Transverse colon (tissue), 4 donors: ENCODE measurements around the gene UGT2A1. TPM values are rescaled to one million over a fixed set of nuclear protein-coding genes. Genes with fewer than 3 reads are reported as not detected.

Experiments used
- DNase-seq: peaks from one replicate; pipeline ENCODE4 v3.0.0-alpha.2; 2019
- H3K27ac ChIP-seq, 4 donors: fragments of 200-600 bp; sonication (generic); 2 replicates each; pipeline ENCODE4 v1.5.1; 2016 to 2018; ENCODE audit warnings: inconsistent platforms in 4 of 4
- H3K27me3 ChIP-seq: fragments of 200-600 bp; sonication (generic); 2 replicates; pipeline ENCODE4 v1.5.1; 2017; ENCODE audit warnings: inconsistent platforms
- H3K36me3 ChIP-seq, 4 donors: fragments of 200-600 bp; sonication (generic); 2 replicates each; pipeline ENCODE4 v1.5.1; 2017 to 2019; ENCODE audit warnings: inconsistent platforms in 4 of 4
- H3K4me1 ChIP-seq, 4 donors: fragments of 200-600 bp; sonication (generic); 2 replicates each; pipeline ENCODE4 v1.5.1; 2017 to 2020; ENCODE audit warnings: inconsistent platforms in 4 of 4
- H3K4me3 ChIP-seq, 4 donors: fragments of 200-600 bp; sonication (generic); 1 replicate in 1 of 4; 2 replicates in 3 of 4; pipeline versions ENCODE4 v1.5.1 to v1.6.1; 2017 to 2019; ENCODE audit warnings: inconsistent platforms in 4 of 4
- H3K9me3 ChIP-seq, 2 donors: fragments of 200-600 bp; sonication (generic); 2 replicates each; pipeline ENCODE4 v1.5.1; 2017 to 2019; ENCODE audit warnings: inconsistent platforms in 2 of 2
- EP300 ChIP-seq: sonication (generic); formaldehyde crosslinking; IDR thresholded peaks from one replicate; pipeline ENCODE4 v1.6.1; 2017; ENCODE audit warnings: antibody characterized with exemption, low read depth
- POLR2A ChIP-seq: fragments of 450-650 bp; IDR thresholded peaks from one replicate; pipeline ENCODE4 v1.6.1; 2016; ENCODE audit warnings: antibody characterized with exemption, mild to moderate bottlenecking, moderate library complexity
- POLR2AphosphoS5 ChIP-seq, 3 donors: sonication (generic); formaldehyde crosslinking; IDR thresholded peaks; one replicate each; pipeline ENCODE4 v1.6.1; 2016; ENCODE audit warnings: antibody characterized with exemption in 3 of 3
- WGBS, 2 donors: methylation state at CpG; one replicate each; pipeline ENCODE4 v1.1.5; 2018; ENCODE audit warnings: low coverage in 1 of 2; 5-methylcytosine and 5-hydroxymethylcytosine counted together
- in situ Hi-C, 4 donors: fragments of 200-750 bp; cut with MboI; loops; one replicate each; pipeline versions ENCODE4 v1.15.0 to v1.15.1; 2017; ENCODE audit warnings: low sequenced_read_pairs in 3 of 4, low pct_ligation_motif_present in 1 of 4, low pct_unique_long_range_greater_than_20kb in 1 of 4
- intact Hi-C: fragments of 100-400 bp; cut with DNase I; formaldehyde crosslinking; loops from one replicate; pipeline ENCODE4 v1.15.1; 2023; ENCODE audit warnings: low total_unique reads
- total RNA-seq, 4 donors: library from RNA; depleted of rRNA; stranded (reverse); fragments of >200 nt; gene quantifications; one replicate each; pipeline ENCODE4 v1.1.0, GENCODE V29; 2016
- TF ChIP-seq, protein P1 (sequence below), 5 experiments: fragments of 200-600 bp in 3 of 5; fragments of 450-650 bp in 2 of 5; sonication (generic) in 3 of 5; IDR thresholded peaks; 1 replicate in 2 of 5; 2 replicates in 3 of 5; pipeline ENCODE4 v1.5.1; 2016 to 2017; ENCODE audit warnings: antibody characterized with exemption in 5 of 5, inconsistent platforms in 3 of 5, mild to moderate bottlenecking in 2 of 5, moderate library complexity in 1 of 5

Gene UGT2A1
- not detected for total RNA-seq

DNA sequence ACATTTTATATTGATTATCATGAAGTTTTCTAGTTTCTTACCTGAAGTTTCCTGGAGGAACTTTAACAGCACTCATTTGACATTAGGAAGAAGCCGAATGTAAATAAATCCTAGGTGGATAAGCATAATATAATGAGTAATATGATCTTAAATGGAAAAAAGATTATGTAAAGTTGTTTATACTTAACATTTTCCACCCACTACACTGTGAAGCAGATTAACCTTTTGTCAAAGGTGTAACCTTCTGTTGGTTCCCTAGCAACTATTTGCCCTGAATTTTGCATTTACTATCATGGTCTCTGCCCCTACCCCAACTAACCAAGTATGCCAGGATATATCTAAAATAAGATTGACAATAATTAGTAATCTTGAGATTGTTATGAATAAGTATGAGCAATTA is at the start of gene UGT2A1:
Gene UGT2A1 (minus strand): TSS at position 101 of the 400 bp plus-strand sequence. CDS start 5,603 bp downstream, outside the sequence.
- 81 to 83% methylated on average over 1 of the region's 1 CpG for WGBS, 2 donors
- no peaks in the 10 kb centered on the region for H3K9me3 ChIP-seq
- in situ Hi-C loops (no loop called here), intact Hi-C loops (no loop called here)
- no peaks in the 10 kb centered on the region for H3K36me3 ChIP-seq
- H3K27me3 ChIP-seq = no peaks in the 10 kb centered on the region
- H3K27ac ChIP-seq = no peak within 1 kb of the TSS
- no peak within 1 kb of the TSS for H3K4me3 ChIP-seq
- no peak for DNase-seq
- no peaks in the 10 kb centered on the region for H3K4me1 ChIP-seq
- TF ChIP-seq, protein P1, sequence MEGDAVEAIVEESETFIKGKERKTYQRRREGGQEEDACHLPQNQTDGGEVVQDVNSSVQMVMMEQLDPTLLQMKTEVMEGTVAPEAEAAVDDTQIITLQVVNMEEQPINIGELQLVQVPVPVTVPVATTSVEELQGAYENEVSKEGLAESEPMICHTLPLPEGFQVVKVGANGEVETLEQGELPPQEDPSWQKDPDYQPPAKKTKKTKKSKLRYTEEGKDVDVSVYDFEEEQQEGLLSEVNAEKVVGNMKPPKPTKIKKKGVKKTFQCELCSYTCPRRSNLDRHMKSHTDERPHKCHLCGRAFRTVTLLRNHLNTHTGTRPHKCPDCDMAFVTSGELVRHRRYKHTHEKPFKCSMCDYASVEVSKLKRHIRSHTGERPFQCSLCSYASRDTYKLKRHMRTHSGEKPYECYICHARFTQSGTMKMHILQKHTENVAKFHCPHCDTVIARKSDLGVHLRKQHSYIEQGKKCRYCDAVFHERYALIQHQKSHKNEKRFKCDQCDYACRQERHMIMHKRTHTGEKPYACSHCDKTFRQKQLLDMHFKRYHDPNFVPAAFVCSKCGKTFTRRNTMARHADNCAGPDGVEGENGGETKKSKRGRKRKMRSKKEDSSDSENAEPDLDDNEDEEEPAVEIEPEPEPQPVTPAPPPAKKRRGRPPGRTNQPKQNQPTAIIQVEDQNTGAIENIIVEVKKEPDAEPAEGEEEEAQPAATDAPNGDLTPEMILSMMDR (IDR thresholded peaks at IDR 0.05) = no peak
- no peak for TF ChIP-seq POLR2A
- TF ChIP-seq POLR2AphosphoS5 (IDR thresholded peaks at IDR 0.05) = no peak
- no peak for TF ChIP-seq EP300

DNA sequence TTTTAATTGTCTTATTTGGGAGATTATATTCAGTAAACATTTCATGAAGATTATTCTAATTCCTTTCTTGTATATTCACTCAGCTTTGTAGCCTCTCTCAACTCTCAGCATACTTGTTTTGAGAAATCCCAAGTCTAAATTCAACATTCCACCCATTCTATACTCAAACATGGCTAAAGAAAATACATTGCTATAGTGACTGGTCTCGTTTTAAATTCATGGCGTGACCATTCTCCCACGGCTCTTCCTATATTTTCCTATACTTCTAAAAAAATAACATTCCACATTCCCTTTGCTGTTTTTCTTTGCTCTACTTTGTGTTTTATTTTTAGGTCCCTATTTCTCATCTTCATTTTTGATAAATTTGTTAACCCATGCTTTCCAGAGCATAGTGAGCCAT is 49.2 kb upstream of the UGT2A1 start:
- 85 to 87% methylated on average over 3 of the region's 3 CpGs for WGBS, 2 donors
- Histone ChIP-seq H3K36me3 (no peaks in the 10 kb centered on the region), H3K27me3 (no peaks in the 10 kb centered on the region), H3K4me3 (no peak overlapping the region), H3K27ac (no peak overlapping the region), H3K4me1 (no peaks in the 10 kb centered on the region), H3K9me3 (no peaks in the 10 kb centered on the region)
- TF ChIP-seq, protein P1 (IDR thresholded peaks at IDR 0.05) = no peak
- DNase-seq = no peak
- in situ Hi-C loops = no loop called here
- intact Hi-C loops = no loop called here

DNA sequence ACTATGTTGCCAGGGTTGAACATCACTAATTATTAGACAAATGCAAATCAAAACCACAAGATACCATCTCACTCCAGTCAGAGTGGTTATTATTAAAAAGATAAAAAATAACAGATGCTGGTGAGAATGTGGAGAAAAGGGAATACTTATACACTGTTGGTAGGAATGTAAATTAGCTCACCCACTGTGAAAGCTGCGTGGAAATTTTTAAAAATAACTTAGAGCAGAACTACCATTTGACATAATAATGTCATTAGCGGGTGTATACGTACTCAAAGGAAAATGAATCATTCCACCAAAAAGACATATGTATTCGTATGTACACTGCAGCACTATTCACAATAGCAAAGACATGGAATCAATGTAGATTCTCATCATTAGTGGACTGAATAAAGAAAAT is 48.6 kb upstream of the UGT2A1 start:
- Histone ChIP-seq H3K9me3 (no peaks in the 10 kb centered on the region), H3K27ac (no peak overlapping the region), H3K4me3 (no peak overlapping the region), H3K36me3 (no peaks in the 10 kb centered on the region), H3K27me3 (no peaks in the 10 kb centered on the region), H3K4me1 (no peaks in the 10 kb centered on the region)
- 78 to 92% methylated on average over 4 of the region's 4 CpGs for WGBS, 2 donors
- no peak for DNase-seq
- in situ Hi-C loops (no loop called here), intact Hi-C loops (no loop called here)
- TF ChIP-seq POLR2AphosphoS5 (IDR thresholded peaks at IDR 0.05) (no peak), POLR2A (no peak), EP300 (no peak)
- TF ChIP-seq, protein P1 (IDR thresholded peaks at IDR 0.05) = no peak

DNA sequence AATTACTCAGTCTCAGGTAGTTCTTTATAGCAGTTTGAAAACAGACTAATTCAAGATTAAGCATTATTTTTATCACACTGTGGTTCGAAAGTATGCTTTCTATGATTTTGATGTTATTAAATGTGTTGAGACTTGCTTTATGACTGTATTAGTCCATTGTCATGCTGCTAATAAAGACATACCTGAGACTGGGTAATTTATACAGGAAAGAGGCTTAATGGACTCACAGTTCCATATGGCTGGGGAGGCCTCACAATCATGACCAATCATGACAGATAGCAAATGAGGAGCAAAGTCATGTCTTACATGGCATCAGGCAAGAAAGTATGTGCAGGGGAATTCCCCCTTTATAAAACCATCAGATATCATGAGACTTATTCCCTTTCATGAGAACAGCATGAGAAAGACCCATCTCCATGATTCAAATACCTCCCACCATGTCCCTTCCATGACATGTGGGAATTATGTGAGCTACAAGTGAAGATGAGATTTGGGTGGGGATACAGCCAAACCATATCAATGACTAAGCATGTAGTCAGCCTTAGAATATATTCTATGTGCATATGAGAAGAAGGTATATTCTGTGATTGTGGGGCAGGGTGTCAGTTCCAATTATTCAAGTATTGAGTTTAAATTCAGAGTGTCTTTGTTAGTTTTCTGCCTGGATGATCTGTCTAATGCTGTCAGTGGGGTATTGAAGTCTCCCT is 44.6 kb upstream of the UGT2A1 start:
- in situ Hi-C loops (loop anchor here (10.0 to 25.0 kb wide), 5 partner anchors 115 to 815 kb away; partner anchors contain the start of genes AMTN (in 2 of the 4) and ODAM (in 2 of the 4)), intact Hi-C loops (no loop called here)
- H3K4me3 ChIP-seq = no peak overlapping the region
- no peak for DNase-seq
- 81 to 100% methylated on average over 1 of the region's 1 CpG for WGBS, 2 donors
- no peaks in the 10 kb centered on the region for H3K4me1 ChIP-seq
- no peak overlapping the region for H3K27ac ChIP-seq
- TF ChIP-seq POLR2A (no peak), EP300 (no peak), POLR2AphosphoS5 (IDR thresholded peaks at IDR 0.05) (no peak)
- TF ChIP-seq, protein P1 (IDR thresholded peaks at IDR 0.05) = no peak
- H3K36me3 ChIP-seq = no peaks in the 10 kb centered on the region
- no peaks in the 10 kb centered on the region for H3K27me3 ChIP-seq
- H3K9me3 ChIP-seq = no peaks in the 10 kb centered on the region
